Measurements from ENCODE around the gene VSIG10L. TPM values are rescaled to one million over a fixed set of nuclear protein-coding genes. Genes with fewer than 3 reads are reported as not detected.

Gene VSIG10L
- total RNA-seq, result 0.21 and 1.4 TPM in 2 replicates

DNA sequence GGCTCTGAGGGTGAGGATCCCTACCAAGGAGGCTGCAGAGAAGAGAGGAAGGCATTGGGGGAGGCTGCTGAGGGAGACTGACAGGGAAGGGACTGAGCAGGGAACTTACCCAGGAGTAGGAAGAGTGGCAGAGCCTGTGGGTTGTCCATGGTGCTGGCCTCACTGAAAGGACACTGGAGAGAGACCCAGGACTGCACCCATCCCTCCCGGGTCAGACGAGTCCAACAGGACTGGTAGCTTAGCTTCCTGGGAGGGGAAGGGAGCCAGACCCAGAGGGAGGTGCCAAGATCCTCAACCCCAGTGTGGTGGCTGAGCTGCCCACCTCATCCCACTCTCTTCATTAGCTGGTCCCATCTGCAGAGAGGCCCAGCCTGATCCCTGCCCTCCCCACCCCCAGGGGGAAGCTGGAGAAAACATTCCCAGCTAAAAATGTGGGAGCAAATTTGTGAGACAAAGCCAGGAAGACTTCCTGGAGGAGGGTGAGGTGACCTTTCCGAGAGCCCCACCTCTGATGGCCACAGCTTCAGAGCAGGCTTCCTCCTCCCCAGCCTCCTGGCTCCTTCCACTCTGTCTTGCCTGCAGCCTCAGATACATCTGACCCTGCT, at the start of gene VSIG10L:
VSIG10L (minus strand) TSS at position 164 of the 605 bp plus-strand sequence; CDS start at position 149, 15 bp downstream.

DNA sequence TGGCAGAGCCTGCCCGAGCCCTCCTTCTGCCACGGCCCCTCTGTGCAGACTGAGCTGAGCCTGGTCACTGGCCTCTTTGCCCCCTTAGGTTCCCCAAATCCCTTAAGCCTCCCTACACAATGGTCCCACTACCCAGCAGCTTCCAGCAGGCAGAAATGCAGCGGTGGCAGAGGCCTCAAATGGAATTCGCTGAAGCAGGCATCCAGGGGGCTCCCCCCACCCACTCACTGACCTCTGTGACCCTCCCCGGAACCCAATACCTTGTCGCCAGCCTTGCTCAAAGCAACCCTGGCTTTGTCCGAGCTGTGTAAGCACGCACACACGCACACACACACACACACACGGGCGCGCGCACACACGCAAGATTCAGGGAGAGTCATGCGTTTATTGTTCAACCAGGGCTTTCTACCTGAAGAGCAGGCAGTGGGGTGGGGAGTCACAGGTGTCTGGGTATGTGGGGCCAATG, 46.0 kb upstream of the VSIG10L start, which contains the start of gene LIM2:
LIM2 (minus strand) TSS at position 51 of the 466 bp plus-strand sequence. CDS start 531 bp downstream, outside the sequence.

DNA sequence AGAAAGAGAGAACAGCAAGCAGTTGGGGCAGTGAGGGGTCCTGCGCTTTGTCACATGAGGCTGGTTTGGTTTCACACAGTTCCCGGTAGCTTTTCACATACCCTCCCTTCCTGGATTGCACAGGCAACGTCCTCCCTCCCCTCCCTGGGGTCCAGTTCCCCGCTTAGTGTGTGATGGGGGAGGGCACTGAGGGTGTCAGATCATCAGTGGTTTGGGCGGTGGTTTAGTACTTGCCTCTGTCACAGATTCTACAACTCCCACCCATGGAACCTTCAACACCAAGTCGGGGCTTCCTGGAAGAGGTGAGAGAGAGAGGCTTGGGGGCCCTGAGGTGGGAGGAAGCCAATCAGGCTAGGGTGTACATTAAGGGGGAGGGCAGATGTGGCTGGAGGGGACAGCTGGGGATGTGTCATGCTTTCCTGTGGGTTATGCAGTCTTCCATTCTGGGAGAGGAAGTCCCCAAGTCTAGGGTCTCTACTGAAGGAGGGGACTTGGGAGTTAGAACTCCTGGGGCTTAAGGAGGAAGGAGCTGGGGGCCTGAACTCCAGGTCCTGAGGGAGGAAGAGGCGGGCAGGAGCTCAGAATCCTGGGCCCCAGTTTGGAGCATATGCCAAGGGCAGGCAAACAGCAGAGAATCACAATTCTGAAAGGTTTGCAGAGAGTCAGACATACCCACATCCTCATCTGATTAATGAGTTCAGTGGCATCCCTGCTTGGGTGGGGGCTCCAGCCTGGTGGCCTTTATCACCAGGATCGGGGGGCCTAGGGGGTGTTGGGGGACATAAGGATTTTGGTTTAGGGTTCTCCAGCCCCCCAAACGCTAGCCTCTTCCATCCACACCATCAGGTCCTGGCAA, 30.9 kb upstream of the VSIG10L start, which contains the start of gene NKG7:
NKG7 (minus strand) TSS at position 6 of the 856 bp plus-strand sequence. CDS start 119 bp downstream, outside the sequence.

DNA sequence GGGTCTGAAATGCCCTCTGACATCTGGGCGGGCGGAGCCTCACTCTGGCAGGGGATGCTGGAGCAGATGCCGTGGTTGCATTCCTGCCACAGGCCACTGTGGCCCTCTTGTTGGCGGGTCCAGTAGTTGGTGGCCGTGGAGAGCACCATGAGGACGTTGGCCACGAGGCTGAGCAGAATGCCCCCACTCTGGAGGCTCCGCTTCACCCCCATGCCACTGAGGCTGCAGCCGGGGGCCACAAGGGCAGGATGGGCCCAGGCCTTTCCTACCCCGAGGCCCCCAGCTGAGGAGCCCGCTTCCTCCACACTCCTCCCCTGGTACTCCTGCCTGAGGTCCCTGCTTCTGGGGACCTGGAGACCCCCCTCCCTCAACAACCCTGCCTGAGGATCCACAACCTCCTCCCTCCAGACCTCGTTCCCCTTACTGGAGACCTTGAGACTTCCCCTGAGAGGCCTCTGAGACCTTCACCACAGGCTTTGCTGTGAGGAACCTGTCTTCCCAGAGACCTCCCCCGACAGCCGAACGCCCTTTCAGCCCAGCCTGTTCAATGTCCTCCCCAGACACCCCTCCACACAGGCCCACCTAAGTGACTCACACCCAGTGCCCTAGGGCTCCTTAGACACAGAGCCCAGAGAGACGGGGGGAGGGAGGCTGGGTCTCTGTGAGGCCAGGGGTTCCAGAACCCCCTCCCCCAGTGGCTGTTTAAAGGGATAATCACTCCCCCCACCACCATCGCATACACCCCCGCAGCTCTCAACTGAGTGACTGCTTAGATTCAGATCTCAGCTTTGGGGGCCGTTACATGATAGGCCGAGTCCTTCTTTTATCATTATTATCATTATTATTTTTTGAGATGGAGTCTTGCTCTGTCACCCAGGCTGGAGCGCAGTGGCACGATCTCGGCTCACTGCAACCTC, 26.7 kb upstream of the VSIG10L start, which contains the start of gene CLDND2:
CLDND2 (minus strand) TSS at position 638 of the 917 bp plus-strand sequence; CDS start at position 212, 426 bp downstream.

DNA sequence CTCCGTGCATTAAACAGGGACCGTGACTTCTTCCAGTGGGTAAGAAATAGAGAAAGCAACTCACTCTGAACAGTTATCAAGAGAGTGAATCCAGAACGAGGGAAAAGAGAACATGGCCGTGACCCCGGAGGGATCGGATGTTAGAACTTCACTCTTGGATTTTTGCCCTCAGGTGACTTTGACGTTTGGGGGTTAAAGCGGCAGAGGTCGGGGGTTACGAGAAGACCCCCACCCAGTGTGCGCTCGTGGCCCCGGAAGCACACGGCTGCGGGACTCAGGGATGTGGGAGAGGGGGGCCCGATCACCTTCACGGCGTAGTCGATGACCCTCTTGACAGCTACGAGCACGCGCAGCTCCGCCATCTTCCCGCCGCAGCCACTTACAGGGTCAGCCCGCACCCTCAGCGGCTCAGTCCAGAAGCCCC, 24.0 kb upstream of the VSIG10L start, which contains the start of gene ETFB:
ETFB (minus strand) TSS at position 424 of the 424 bp plus-strand sequence; CDS start at position 362, 62 bp downstream.

DNA sequence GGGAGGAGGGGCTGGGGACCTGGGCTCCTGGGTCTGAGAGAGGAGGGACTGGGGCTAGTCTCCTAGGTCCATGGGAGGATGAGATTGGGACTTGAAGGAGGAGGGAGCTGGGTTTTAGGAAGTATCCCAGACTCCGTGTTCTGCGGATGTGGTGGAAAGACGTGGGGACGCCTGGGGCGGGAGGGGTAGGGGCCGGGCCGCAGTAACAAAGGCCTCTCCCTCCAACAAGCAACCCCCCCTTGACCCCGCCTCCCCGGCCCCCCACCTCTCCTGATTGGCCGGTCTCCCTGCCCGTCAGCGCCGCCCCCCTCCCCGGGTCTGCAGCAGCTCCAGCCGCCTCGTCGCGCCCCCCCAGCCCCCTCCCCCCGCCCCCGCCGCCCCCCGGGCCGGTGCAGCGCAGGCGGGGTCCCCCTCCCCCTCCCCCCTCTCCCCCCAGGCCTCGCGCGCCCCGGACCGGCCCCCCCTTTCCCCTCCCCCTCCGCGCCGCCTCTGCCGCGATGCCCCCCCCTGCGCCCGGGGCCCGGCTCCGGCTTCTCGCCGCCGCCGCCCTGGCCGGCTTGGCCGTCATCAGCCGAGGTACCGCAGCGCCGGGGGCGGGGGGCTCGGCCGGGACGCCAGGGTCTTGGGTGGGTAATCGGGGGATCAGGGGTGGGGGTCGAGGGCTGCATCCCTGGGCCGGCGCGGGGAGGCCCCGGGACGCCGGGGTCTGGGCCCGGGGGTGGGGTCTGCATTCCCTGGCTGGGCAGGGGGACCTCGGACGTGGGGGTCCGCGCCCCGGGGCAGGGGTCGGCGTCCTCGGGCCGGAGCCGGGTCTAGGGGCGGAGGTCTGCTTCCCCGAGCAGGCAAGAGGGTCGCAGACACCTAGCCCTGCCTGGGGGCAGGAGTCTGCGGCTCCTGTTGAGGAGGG, 30.3 kb downstream of the VSIG10L start, which contains the start of gene IGLON5:
IGLON5 (plus strand) TSS at position 294 of the 907 bp plus-strand sequence; CDS start at position 498, 204 bp downstream.

Other genes starting within 250 kb of the VSIG10L start
- gene CTU1, start 233.7 kb downstream of the VSIG10L start, total RNA-seq, result 17.1 and 20.7 TPM in 2 replicates
- not detected in 2 replicates for gene SIGLEC9, start 217.2 kb downstream of the VSIG10L start, total RNA-seq
- not detected in 2 replicates for gene SIGLEC7, start 199.8 kb downstream of the VSIG10L start, total RNA-seq
- gene CD33, start 117.1 kb downstream of the VSIG10L start, total RNA-seq, result not detected in 2 replicates
- not detected in 2 replicates for gene SIGLECL1, start 91.1 kb downstream of the VSIG10L start, total RNA-seq
- gene IGLON5, start 30.5 kb downstream of the VSIG10L start, total RNA-seq, result not detected in 2 replicates
- gene ETFB, start 24.2 kb upstream of the VSIG10L start, total RNA-seq, result 50.3 and 93.5 TPM in 2 replicates
- not detected in 2 replicates for gene CLDND2, start 26.9 kb upstream of the VSIG10L start, total RNA-seq
- not detected in 2 replicates for gene NKG7, start 30.5 kb upstream of the VSIG10L start, total RNA-seq
- not detected in 2 replicates for gene LIM2, start 45.8 kb upstream of the VSIG10L start, total RNA-seq
- not detected in 2 replicates for gene C19orf84, start 48.5 kb upstream of the VSIG10L start, total RNA-seq
- gene SIGLEC10, start 75.5 kb upstream of the VSIG10L start, total RNA-seq, result not detected in 2 replicates
- gene SIGLEC8, start 116.3 kb upstream of the VSIG10L start, total RNA-seq, result not detected in 2 replicates
- gene CEACAM18, start 136.4 kb upstream of the VSIG10L start, total RNA-seq, result not detected in 2 replicates
- gene SIGLEC12, start 159.7 kb upstream of the VSIG10L start, total RNA-seq, result not detected in 2 replicates
- gene SIGLEC6, start 189.5 kb upstream of the VSIG10L start, total RNA-seq, result not detected in 2 replicates
- gene ZNF175, start 229.1 kb upstream of the VSIG10L start, total RNA-seq, result 1.7 and 1.9 TPM in 2 replicates